Adrenal gland (tissue), 5 donors: ENCODE measurements around the gene SRRM1.

Experiments used
- CTCF ChIP-seq, 6 experiments: fragments of 450-650 bp in 4 of 6; fragments of 200-600 bp in 2 of 6; sonication (generic) in 1 of 6; IDR thresholded peaks; 1 replicate in 5 of 6; 2 replicates in 1 of 6; pipeline versions ENCODE4 v1.5.1 to v1.8.0; 2016 to 2021; ENCODE audit warnings: antibody characterized with exemption in 6 of 6, mild to moderate bottlenecking in 2 of 6, moderate library complexity in 1 of 6
- POLR2A ChIP-seq, 2 donors: fragments of 450-650 bp; IDR thresholded peaks; one replicate each; pipeline ENCODE4 v1.6.1; 2017; ENCODE audit warnings: antibody characterized with exemption in 2 of 2, mild to moderate bottlenecking in 2 of 2, moderate library complexity in 1 of 2
- donor health status: DM: no; HTN: no; CAD: no.

- TF ChIP-seq CTCF (IDR thresholded peaks at IDR 0.05), result no peak
- TF ChIP-seq POLR2A (IDR thresholded peaks at IDR 0.05), result no peak
Observed at GRCh38 chr1:24720152-24720551, 77.0 kb downstream of the SRRM1 start.
